Lower leg skin (tissue), 3 donors: ENCODE data around the gene IFFO2.

Experiments used
- CTCF ChIP-seq, 3 donors: fragments of 450-650 bp; IDR thresholded peaks; one replicate each; pipeline ENCODE4 v1.5.1; 2016; ENCODE audit warnings: antibody characterized with exemption in 3 of 3, mild to moderate bottlenecking in 3 of 3, moderate library complexity in 2 of 3
- POLR2A ChIP-seq, 2 donors: fragments of 450-650 bp; IDR thresholded peaks; one replicate each; pipeline ENCODE4 v1.6.1; 2016 to 2017; ENCODE audit warnings: antibody characterized with exemption in 2 of 2, mild to moderate bottlenecking in 1 of 2, moderate library complexity in 1 of 2

GRCh38 chr1:18891426-18891780, 65.1 kb downstream of the IFFO2 start:
- TF ChIP-seq CTCF (IDR thresholded peaks at IDR 0.05) (no peak), POLR2A (IDR thresholded peaks at IDR 0.05) (no peak)
